ENCODE measurements around the gene DYNLT1.

The DYNLT1 gene

DNA sequence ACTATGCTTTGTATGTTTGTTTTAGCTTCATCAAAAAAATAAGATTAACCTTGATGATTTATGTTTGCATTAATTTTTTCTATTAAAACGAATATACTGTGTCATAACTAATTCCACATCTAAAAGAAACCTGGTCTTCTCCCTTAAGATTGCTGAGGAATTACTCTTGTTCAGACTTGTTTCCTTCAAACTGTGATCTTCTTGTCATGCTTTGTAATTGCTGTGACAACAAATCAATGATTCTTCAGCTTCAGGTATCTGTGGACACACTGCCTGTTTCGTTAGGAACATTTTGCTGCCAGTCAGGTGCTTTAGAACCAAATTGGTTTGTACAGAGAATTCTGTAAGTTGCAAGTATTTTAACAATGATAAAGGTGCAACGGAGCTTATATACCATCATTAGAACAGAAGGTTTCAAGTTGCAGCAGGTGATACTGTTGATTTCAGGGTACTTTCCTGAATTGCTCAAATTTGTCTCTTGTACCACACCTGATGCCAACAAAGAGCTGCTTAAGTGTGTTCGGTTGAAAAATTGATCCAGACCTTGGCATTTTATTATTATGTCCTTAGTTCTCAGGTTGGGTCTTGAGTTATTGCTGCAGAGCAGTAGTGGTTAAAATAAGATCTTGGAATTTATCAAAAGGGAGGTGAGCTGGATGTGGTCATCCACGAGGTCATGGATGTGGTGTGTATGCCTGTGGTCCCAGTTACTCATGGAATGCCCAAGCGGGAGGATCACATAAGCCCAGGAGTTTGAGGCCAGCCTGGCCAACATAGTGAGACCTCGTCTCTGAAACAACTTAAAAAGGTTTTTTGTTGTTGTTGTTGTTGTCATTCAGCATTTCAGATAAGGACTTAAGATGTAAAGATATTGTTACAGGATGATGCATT, 24.8 kb upstream of the DYNLT1 start:
- DNase-seq (ENCODE audit: low read depth in 2 of 2): no peak
- TF ChIP-seq, protein P1, sequence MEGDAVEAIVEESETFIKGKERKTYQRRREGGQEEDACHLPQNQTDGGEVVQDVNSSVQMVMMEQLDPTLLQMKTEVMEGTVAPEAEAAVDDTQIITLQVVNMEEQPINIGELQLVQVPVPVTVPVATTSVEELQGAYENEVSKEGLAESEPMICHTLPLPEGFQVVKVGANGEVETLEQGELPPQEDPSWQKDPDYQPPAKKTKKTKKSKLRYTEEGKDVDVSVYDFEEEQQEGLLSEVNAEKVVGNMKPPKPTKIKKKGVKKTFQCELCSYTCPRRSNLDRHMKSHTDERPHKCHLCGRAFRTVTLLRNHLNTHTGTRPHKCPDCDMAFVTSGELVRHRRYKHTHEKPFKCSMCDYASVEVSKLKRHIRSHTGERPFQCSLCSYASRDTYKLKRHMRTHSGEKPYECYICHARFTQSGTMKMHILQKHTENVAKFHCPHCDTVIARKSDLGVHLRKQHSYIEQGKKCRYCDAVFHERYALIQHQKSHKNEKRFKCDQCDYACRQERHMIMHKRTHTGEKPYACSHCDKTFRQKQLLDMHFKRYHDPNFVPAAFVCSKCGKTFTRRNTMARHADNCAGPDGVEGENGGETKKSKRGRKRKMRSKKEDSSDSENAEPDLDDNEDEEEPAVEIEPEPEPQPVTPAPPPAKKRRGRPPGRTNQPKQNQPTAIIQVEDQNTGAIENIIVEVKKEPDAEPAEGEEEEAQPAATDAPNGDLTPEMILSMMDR (IDR thresholded peaks at IDR 0.05; ENCODE audit: low read depth, low read length): no peak
- H3K4me3 ChIP-seq (replicated peaks in 1 of 2; ENCODE audit: low read depth in 2 of 2, low read length in 2 of 2): no peak overlapping the region

DNA sequence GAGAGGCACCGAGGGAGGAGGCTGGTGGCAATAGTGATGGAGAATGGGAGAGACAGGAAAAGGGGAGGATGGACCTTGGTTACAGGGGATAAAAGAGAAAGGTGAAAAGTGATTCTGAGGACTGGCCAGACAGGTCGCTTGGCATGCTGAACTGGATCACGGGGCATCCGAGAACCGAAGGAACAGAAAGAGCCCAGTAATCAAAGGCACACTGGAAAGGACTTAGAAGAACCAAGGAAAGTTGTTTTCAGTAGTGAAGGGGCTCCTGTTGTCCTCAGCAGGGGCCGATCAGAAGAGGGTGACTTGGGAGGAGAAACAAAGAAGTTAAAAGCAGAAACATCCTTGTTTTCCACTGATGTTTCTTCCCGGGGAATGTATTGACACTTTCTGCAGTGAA, 24.2 kb upstream of the DYNLT1 start:
- DNase-seq (ENCODE audit: low read depth in 2 of 2): no peak
- no peak overlapping the region for H3K4me3 ChIP-seq (replicated peaks in 1 of 2; ENCODE audit: low read depth in 2 of 2, low read length in 2 of 2)
- TF ChIP-seq, protein P1 (IDR thresholded peaks at IDR 0.05; ENCODE audit: low read depth, low read length): no peak

DNA sequence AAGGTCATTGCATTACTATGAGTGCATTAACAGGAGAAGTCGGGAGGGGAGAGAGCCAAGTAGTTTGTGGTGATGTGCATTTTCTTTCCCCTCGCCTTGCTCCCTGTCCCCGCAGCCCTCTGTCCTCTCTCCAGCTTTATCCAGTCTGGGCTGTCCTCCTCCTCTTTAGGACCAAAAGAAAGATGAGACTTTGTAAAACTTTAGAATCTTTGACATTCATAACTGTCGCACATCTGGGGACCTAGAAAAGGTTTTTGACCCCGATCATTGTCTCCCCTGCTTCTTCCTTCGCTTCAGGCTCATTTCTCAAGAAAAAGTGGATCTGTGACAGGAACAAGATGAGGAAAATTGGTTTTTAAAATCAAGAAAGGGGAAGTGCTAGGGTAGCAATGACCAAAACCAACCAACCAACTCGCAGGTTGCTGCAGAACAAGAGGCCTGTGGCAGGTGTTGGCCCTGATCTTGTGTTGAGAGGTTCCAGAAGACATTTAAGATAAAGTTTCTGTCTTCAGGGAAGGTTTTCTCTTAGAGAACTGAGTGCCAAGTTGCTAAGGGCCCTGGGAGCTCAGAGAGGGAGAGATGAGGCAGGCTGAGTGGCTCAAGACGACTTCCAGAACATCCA, 22.9 kb upstream of the DYNLT1 start:
- DNase-seq (ENCODE audit: low read depth in 2 of 2): no peak
- TF ChIP-seq, protein P1 (IDR thresholded peaks at IDR 0.05; ENCODE audit: low read depth, low read length): no peak
- H3K4me3 ChIP-seq (replicated peaks in 1 of 2; ENCODE audit: low read depth in 2 of 2, low read length in 2 of 2): no peak overlapping the region

DNA sequence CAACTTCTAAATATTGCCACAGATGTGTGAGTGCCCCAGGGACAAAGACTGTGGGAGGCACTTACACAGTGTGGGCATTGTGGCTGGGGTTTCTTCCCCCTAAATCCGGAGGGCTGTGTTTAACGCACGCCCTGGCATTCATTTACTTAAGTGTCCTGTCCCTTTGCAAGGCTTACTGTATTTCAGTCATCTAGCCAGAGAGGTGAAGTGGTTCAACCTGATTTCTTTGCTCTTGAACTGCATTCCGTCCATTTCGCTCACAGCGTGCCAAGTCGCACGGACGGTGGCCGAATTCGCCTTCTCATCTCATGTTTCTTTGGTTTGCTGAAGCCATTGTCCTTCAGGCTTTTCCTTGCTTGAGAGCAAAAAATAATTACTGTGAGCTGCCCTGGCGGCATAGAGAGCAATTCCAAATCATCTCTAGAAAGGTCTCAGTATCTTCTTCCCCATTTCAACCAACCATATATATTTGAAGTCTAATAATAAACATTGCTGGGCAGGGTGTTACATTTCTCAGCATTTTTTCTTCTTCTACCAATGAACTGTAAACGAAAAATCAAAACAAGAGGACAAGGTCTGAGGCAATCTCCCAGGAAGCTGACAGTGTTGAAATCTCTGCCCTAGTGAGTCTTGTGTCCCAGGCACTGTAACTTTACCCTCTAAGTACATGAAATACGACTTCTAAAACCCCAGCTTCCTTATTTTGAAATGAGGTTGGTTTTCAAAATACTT, 22.3 kb upstream of the DYNLT1 start:
- DNase-seq (ENCODE audit: low read depth in 2 of 2): peak; percentile 70 to 77
- TF ChIP-seq, protein P1 (IDR thresholded peaks at IDR 0.05; ENCODE audit: low read depth, low read length): no peak

DNA sequence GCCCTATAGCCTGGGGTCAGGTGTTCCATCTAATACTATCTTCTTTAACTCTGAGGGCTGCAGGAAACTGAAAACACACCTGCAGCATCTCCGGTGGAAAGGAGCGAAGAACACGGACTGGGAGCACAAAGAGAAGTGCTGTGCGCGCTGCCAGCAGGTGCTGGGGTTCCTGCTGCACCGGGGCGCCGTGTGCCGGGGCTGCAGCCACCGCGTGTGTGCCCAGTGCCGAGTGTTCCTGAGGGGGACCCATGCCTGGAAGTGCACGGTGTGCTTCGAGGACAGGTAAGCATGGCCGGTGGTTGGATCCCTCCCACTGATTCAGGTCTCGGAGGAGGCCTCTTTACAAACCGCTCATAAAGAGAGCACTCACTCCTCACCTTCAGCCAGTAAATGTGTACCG, 20.8 kb upstream of the DYNLT1 start:
- H3K4me3 ChIP-seq (replicated peaks in 1 of 2; ENCODE audit: low read depth in 2 of 2, low read length in 2 of 2): no peak overlapping the region
- TF ChIP-seq, protein P1 (IDR thresholded peaks at IDR 0.05; ENCODE audit: low read depth, low read length): no peak

More for the DNA sequence above, 22.3 kb upstream of the DYNLT1 start:
- no peak overlapping the region for H3K4me3 ChIP-seq (replicated peaks in 1 of 2; ENCODE audit: low read depth in 2 of 2, low read length in 2 of 2)

DNA sequence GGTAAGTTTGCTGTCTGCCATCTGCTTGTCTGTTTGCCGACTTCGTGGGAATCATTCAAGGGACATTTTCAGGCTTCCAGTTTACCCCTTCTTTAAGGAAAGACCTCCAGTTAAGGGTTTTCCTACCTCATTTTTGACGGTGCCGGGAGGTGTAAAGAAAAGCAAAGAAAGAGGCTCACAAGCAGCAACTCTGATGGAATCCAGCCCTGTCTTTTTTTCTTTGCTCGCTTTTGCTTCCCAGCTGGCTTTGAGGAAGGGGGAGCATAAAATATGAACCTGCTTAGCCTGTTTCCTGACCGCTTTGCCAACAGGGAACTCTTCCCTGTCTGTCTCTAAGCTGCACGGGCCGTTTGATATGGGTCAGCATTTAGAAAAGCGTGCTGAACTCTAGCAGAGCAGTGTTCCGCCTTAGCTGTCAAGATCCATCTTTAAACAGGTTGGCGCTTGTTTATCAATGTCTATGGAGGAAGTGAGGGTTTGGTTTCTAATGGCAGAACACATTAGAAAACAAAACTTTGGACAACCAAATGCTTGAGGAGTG, 19.2 kb upstream of the DYNLT1 start:
- H3K4me3 ChIP-seq (replicated peaks in 1 of 2; ENCODE audit: low read depth in 2 of 2, low read length in 2 of 2): no peak overlapping the region
- no peak for DNase-seq (ENCODE audit: low read depth in 2 of 2)
- TF ChIP-seq, protein P1 (IDR thresholded peaks at IDR 0.05; ENCODE audit: low read depth, low read length): no peak

More for the DNA sequence above, 20.8 kb upstream of the DYNLT1 start:
- DNase-seq (ENCODE audit: low read depth in 2 of 2): no peak
